Fibroblast of peridontal ligament (primary cell): Measurements from ENCODE around the gene TIAM2.

ENCODE experiments used
- DNase-seq: peaks from one replicate; pipeline ENCODE4 v3.0.0-alpha.2; 2010; ENCODE audit errors: extremely low read depth

TIAM2 gene

DNA sequence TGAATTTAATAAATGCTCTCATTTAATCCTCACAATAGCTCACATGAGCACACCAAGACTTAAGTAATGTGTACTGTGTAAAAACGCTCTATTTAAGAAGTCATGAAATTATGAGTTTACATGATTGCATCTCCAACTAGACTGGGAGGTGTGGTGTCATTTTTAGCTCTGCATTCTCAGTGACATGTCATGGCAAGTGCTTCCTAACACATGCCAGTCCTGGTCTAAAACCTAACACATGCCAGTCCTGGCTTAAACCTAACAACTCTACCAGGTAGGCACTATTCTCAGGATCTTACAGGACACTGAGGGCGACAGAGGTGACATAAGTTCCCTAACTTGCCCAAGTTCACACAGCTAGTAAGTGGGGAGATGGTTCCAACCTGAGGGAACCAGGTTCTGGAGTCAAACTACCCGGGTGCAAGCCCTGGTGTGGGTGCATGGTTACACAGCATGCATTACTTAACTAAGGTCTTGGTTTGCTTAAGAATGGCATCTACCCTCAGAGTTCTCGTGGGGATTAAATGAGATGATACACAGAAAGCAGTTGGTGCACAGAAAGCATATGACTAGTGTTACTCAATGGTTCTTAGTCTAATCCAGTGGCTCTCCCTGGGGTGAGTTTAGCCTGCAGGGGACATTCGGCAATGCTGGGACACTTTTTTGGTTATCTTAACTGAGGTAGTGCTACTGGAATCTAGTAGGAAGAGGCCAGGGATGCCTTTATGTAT is 283.4 kb downstream of the TIAM2 start:
- DNase-seq = no peak

DNA sequence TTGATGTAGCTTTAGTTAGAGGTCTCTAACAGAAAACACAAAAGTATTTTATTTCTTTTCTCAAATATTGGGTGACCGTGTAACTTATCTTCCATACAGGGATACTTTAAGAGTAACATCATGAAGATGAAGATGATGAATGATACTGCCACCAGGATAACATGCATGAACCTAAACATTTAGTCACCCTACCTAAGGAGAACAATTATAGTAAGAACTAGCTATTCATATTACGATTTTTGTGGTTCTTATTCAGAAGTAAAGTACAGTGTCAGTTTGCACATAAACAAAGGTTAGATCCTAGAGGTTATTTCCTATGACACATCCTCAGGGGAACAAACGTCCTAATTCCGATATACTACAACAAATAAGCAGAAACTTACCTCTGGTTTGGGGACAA is 289.7 kb downstream of the TIAM2 start:
- no peak for DNase-seq

GRCh38 chr6:155287762-155288161 is 292.6 kb downstream of the TIAM2 start:
- no peak for DNase-seq

- DNase-seq = no peak
These were observed 295.4 kb downstream of the TIAM2 start for GRCh38 chr6:155290491-155290890.

DNA sequence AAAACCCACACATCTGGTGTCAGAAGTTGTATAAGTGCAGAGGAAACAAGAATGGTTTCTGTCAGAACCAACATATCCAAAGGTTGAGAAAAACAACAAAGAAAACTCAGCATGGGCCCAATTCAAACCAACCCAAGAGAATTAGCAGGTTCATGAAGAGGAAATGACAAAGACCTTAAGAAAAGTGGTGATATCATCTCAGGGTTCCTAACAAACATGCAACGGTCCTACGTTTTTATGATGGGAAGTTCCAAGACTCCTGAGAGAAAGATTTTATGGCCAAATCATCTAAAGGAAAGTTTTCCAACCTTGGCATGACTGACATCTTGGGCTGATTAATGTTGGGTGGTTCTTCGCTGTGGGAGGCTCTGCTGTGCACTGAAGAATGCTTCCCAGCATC is 296.2 kb downstream of the TIAM2 start:
- no peak for DNase-seq

DNA sequence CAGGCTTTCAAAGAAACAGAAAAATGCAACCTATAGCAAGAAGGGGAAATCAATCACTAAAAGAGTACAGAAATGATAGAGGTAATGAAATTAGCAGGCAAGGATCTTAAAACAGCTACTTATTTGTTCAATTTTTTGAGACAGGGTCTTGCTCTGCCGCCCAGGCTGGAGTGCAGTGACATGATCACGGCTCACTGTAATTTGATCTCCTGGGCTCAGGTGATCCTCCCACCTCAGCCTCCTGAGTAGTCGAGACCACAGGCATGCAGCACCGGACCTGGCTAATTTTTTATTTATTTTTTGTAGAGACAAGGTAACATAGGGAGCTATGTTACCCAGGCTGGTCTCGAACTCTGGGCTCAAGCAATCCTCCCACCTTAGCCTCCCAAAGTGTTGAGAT is 297.6 kb downstream of the TIAM2 start:
- no peak for DNase-seq

GRCh38 chr6:155297669-155298068 is 302.6 kb downstream of the TIAM2 start:
- no peak for DNase-seq

DNA sequence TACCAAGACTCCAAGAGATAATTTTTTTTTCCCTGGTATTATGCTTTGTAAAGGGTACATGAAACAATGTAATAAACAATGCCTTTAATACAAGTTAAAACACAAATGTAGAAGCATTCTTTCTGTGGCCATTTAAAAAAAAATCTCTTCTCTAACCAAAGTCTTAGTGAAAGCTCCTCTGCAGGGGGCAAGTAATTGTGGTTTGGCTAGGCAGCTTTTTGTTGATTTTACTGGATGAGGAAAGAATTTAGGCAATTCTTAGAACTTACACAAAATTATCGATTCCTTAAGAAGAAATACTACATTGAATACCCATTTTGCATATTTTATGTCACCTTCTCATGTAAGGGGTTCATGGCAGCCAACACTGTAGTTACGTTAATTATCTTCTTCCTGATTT is 306.8 kb downstream of the TIAM2 start:
- DNase-seq = peak; percentile 87

DNA sequence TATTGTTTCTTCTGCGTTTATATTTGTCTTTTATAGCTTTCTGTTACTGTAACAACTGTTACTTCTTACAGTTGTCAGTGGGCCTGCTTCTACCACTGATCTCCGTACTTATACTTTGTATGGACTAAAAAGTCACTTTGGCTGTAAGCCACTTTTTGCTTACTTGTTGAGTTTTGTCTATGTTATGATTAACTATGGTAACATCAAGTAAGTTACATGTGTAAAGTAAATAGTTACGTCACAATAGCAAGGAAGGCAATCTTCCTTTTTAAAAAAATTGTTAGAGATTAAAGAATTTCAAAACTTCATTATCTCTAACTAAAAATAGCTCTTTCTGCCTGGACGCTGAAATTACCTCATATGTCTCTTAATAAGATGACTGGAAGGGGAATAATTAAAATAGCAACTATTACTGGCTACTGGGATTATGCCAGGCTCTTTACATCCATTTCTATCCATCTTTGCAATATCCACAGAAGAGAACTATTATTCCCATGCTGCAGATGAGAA is 308.3 kb downstream of the TIAM2 start:
- DNase-seq = peak; percentile 46

DNA sequence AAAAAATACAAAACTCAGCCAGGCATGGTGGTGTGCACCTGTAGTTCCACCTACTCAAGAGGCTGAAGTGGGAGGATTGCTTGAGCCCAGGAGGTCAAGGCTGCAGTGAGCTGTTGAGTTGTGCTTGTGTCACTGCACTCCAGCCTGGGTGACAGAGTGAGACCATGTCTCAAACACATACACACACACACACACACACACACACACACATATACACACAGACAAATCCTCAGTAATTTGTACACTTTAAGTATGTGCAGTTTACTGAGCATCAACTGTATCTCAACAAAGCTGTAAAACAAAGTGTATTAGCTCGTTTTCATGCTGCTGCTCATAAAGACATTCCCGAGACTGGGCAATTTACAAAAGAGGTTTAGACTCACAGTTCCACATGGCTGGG is 311.8 kb downstream of the TIAM2 start:
- no peak for DNase-seq
